A549 (cell line): ENCODE results near the gene STPG4.

Experiments used
- CHD4 ChIP-seq: fragments of 200-600 bp; sonication (generic); IDR thresholded peaks from 2 replicates; pipeline ENCODE4 v1.6.1; 2016; ENCODE audit warnings: antibody characterized with exemption, mild to moderate bottlenecking, borderline replicate concordance
- EHMT2 ChIP-seq: fragments of 200-600 bp; sonication (generic); IDR thresholded peaks from 2 replicates; pipeline ENCODE4 v1.6.1; 2016; ENCODE audit warnings: antibody characterized with exemption, low read depth, mild to moderate bottlenecking, moderate library complexity
- EP300 ChIP-seq, 2 experiments: fragments of >200 bp; sonication (Bioruptor Twin); formaldehyde crosslinking; IDR thresholded peaks; 2 replicates in 1 of 2; 3 replicates in 1 of 2; pipeline ENCODE4 v1.6.1; 2016 to 2017
- HDAC2 ChIP-seq: fragments of 200-600 bp; sonication (generic); IDR thresholded peaks from 2 replicates; pipeline ENCODE4 v1.6.1; 2016
- MAFK ChIP-seq: fragments of 450-650 bp; IDR thresholded peaks from 2 replicates; pipeline ENCODE4 v1.6.1; 2014; ENCODE audit not compliant: partially characterized antibody
- MAZ ChIP-seq: fragments of 150-350 bp; IDR thresholded peaks from 2 replicates; pipeline ENCODE4 v1.6.1; 2014; ENCODE audit warnings: antibody characterized with exemption, low read depth, low read length, borderline replicate concordance
- NPAS2 ChIP-seq: fragments of 250-450 bp; sonication (Bioruptor Pico); IDR thresholded peaks from 2 replicates; pipeline ENCODE4 v1.8.0; 2022; ENCODE audit warnings: mild to moderate bottlenecking, moderate library complexity, borderline replicate concordance
- POLR2A ChIP-seq: IDR thresholded peaks from 2 replicates; pipeline ENCODE4 v1.6.1; 2012; ENCODE audit warnings: mild to moderate bottlenecking, low read length
- POLR2AphosphoS2 ChIP-seq: conservative IDR thresholded peaks from 2 replicates; pipeline ENCODE4 v1.6.1; 2012; ENCODE audit warnings: low read length, improper control_type of control experiment, inconsistent platforms
- RCOR1 ChIP-seq: fragments of 150-350 bp; IDR thresholded peaks from 2 replicates; pipeline ENCODE4 v1.6.1; 2014; ENCODE audit warnings: antibody characterized with exemption, low read length, low read depth
- RFX5 ChIP-seq: fragments of 450-650 bp; IDR thresholded peaks from 2 replicates; pipeline ENCODE4 v1.7.1; 2014; ENCODE audit warnings: antibody characterized with exemption, mild to moderate bottlenecking, moderate library complexity
- TF ChIP-seq, protein P1 (sequence below): fragments of 150-350 bp; IDR thresholded peaks from 2 replicates; pipeline ENCODE4 v1.6.1; 2014; ENCODE audit warnings: low read depth, mild to moderate bottlenecking, low read length
- TF ChIP-seq, protein P2 (sequence below): fragments of >200 bp; sonication (Bioruptor Twin); formaldehyde crosslinking; IDR thresholded peaks from 3 replicates; pipeline ENCODE4 v1.5.1; 2016
- TF ChIP-seq, protein P3 (sequence below): fragments of >200 bp; sonication (Bioruptor Twin); formaldehyde crosslinking; IDR thresholded peaks from 3 replicates; pipeline ENCODE4 v1.6.1; 2016

DNA sequence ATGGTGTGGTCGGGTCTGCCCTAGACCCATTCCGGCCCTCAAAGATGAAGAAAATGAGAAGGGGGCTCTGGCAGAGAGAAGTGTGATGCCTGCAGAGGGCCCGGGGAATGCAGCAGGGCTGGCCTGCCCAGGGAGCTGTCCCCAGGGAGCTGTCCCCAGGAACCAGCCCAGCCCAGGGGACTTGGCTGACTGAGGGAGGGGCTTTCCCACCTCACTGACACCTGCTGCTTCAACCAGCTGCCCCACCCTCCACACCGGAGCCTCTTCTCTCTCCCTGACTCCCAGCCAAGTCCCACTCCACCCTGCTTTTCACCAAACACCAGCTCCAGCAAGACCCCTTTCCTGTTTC lies 111.2 kb downstream of the STPG4 start:
- TF ChIP-seq MAZ: no peak
- TF ChIP-seq HDAC2: no peak
- TF ChIP-seq RFX5: no peak
- TF ChIP-seq, protein P1, sequence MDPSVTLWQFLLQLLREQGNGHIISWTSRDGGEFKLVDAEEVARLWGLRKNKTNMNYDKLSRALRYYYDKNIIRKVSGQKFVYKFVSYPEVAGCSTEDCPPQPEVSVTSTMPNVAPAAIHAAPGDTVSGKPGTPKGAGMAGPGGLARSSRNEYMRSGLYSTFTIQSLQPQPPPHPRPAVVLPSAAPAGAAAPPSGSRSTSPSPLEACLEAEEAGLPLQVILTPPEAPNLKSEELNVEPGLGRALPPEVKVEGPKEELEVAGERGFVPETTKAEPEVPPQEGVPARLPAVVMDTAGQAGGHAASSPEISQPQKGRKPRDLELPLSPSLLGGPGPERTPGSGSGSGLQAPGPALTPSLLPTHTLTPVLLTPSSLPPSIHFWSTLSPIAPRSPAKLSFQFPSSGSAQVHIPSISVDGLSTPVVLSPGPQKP: no peak
- TF ChIP-seq, protein P2, sequence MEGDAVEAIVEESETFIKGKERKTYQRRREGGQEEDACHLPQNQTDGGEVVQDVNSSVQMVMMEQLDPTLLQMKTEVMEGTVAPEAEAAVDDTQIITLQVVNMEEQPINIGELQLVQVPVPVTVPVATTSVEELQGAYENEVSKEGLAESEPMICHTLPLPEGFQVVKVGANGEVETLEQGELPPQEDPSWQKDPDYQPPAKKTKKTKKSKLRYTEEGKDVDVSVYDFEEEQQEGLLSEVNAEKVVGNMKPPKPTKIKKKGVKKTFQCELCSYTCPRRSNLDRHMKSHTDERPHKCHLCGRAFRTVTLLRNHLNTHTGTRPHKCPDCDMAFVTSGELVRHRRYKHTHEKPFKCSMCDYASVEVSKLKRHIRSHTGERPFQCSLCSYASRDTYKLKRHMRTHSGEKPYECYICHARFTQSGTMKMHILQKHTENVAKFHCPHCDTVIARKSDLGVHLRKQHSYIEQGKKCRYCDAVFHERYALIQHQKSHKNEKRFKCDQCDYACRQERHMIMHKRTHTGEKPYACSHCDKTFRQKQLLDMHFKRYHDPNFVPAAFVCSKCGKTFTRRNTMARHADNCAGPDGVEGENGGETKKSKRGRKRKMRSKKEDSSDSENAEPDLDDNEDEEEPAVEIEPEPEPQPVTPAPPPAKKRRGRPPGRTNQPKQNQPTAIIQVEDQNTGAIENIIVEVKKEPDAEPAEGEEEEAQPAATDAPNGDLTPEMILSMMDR: no peak
- no peak for TF ChIP-seq POLR2A
- TF ChIP-seq NPAS2 (CRISPR knock-in tag): no peak
- TF ChIP-seq RCOR1: no peak
- TF ChIP-seq EP300 (IDR thresholded peaks at IDR 0.05): no peak; a peak in 1 of 5 replicates
- TF ChIP-seq EHMT2: no peak
- TF ChIP-seq CHD4: no peak
- TF ChIP-seq, protein P3, sequence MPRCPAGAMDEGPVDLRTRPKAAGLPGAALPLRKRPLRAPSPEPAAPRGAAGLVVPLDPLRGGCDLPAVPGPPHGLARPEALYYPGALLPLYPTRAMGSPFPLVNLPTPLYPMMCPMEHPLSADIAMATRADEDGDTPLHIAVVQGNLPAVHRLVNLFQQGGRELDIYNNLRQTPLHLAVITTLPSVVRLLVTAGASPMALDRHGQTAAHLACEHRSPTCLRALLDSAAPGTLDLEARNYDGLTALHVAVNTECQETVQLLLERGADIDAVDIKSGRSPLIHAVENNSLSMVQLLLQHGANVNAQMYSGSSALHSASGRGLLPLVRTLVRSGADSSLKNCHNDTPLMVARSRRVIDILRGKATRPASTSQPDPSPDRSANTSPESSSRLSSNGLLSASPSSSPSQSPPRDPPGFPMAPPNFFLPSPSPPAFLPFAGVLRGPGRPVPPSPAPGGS: no peak
- TF ChIP-seq POLR2AphosphoS2: no peak
- TF ChIP-seq MAFK: no peak
